ENCODE measurements around the gene SHKBP1.

- TF ChIP-seq GLIS3 (CRISPR knock-in tag; IDR thresholded peaks at IDR 0.05): no peak
- no peak for TF ChIP-seq PATZ1 (CRISPR knock-in tag; IDR thresholded peaks at IDR 0.05; ENCODE audit: borderline replicate concordance)
- no peak for TF ChIP-seq CREB5 (CRISPR knock-in tag; IDR thresholded peaks at IDR 0.05; ENCODE audit: low read depth)
- TF ChIP-seq ESRRG (CRISPR knock-in tag; IDR thresholded peaks at IDR 0.05): no peak
- no peak for TF ChIP-seq TCF4 (CRISPR knock-in tag; IDR thresholded peaks at IDR 0.05; ENCODE audit: borderline replicate concordance)
- no peak for TF ChIP-seq ZNF70 (CRISPR knock-in tag; IDR thresholded peaks at IDR 0.05)
- no peak for TF ChIP-seq TSHZ2 (CRISPR knock-in tag; IDR thresholded peaks at IDR 0.05)
- no peak for TF ChIP-seq ZFP3 (CRISPR knock-in tag; IDR thresholded peaks at IDR 0.05)
- TF ChIP-seq ZFP30 (CRISPR knock-in tag; IDR thresholded peaks at IDR 0.05): no peak
- no peak for TF ChIP-seq ARNTL (CRISPR knock-in tag; IDR thresholded peaks at IDR 0.05; ENCODE audit: borderline replicate concordance, low read depth)
- no peak for TF ChIP-seq RARB (CRISPR knock-in tag; IDR thresholded peaks at IDR 0.05)
- TF ChIP-seq ZC3H10 (CRISPR knock-in tag; IDR thresholded peaks at IDR 0.05): no peak
- TF ChIP-seq ISL1 (CRISPR knock-in tag; IDR thresholded peaks at IDR 0.05): no peak
- no peak for TF ChIP-seq CSDC2 (CRISPR knock-in tag; IDR thresholded peaks at IDR 0.05)
Measured at GRCh38 chr19:40601134-40601974, 24.7 kb downstream of the SHKBP1 start, which contains the start of gene LTBP4.

Data from SK-N-SH treated with all-trans-retinoic acid at 6 μM for 48 hours (cell line).